GM06990 (cell line): ENCODE measurements around the gene BCL3.
"Not testable (repeated sequence)": the region's sequence is repeated elsewhere in the genome, so short reads cannot be mapped to it uniquely, and the experiment has no call there.

ENCODE experiments used
- DNase-seq: peaks from one replicate; pipeline ENCODE4 v3.0.0-alpha.2; 2011; ENCODE audit not compliant: insufficient read length; ENCODE audit errors: extremely low read depth
- H3K27me3 ChIP-seq: replicated peaks from 2 replicates; pipeline ENCODE4 v1.6.0; 2011; ENCODE audit warnings: low read length; ENCODE audit not compliant: control insufficient read depth, insufficient read depth
- H3K36me3 ChIP-seq: 2 replicates; pipeline ENCODE4 v1.5.1; 2011; ENCODE audit warnings: low read length; ENCODE audit not compliant: control insufficient read depth, insufficient read depth
- H3K4me3 ChIP-seq: replicated peaks from 2 replicates; pipeline ENCODE4 v1.5.1; 2011; ENCODE audit warnings: low read depth, mild to moderate bottlenecking, control low read depth, low read length
- CTCF ChIP-seq: IDR thresholded peaks from 2 replicates; pipeline ENCODE4 v1.5.1; 2011; ENCODE audit warnings: low read length, control low read depth, mild to moderate bottlenecking, inconsistent platforms; ENCODE audit not compliant: insufficient read depth, poor library complexity, severe bottlenecking

Gene BCL3

GRCh38 chr19:44719262-44719701 is 29.2 kb upstream of the BCL3 start:
- H3K4me3 ChIP-seq, result no peak overlapping the region
- DNase-seq, result no peak
- TF ChIP-seq CTCF, result no peak

GRCh38 chr19:44720396-44720795 is 28.1 kb upstream of the BCL3 start:
- DNase-seq, H3K36me3 ChIP-seq, H3K27me3 ChIP-seq, H3K4me3 ChIP-seq: not testable (repeated sequence)

More at GRCh38 chr19:44719262-44719701, 29.2 kb upstream of the BCL3 start:
- no peaks in the 10 kb centered on the region for H3K36me3 ChIP-seq
- no peaks in the 10 kb centered on the region for H3K27me3 ChIP-seq

GRCh38 chr19:44720945-44721344 is 27.6 kb upstream of the BCL3 start:
- H3K36me3 ChIP-seq, result no peaks in the 10 kb centered on the region
- no peak for DNase-seq

GRCh38 chr19:44721369-44721768 is 27.1 kb upstream of the BCL3 start:
- not testable (repeated sequence) for H3K4me3 ChIP-seq, DNase-seq, H3K36me3 ChIP-seq, H3K27me3 ChIP-seq

More at GRCh38 chr19:44720945-44721344, 27.6 kb upstream of the BCL3 start:
- Histone ChIP-seq H3K27me3 (no peaks in the 10 kb centered on the region), H3K4me3 (no peak overlapping the region)
- TF ChIP-seq CTCF, result no peak

- Histone ChIP-seq H3K4me3 (no peak overlapping the region), H3K36me3 (no peaks in the 10 kb centered on the region), H3K27me3 (no peaks in the 10 kb centered on the region)
- DNase-seq, result peak; percentile 78
- no peak for TF ChIP-seq CTCF
Measured at GRCh38 chr19:44722131-44723121, 26.1 kb upstream of the BCL3 start.

GRCh38 chr19:44723299-44723951 is 25.1 kb upstream of the BCL3 start:
- Histone ChIP-seq H3K27me3 (no peaks in the 10 kb centered on the region), H3K4me3 (no peak overlapping the region), H3K36me3 (no peaks in the 10 kb centered on the region)
- DNase-seq, result no peak
- TF ChIP-seq CTCF, result no peak
